Tibial nerve (tissue), 4 donors: ENCODE measurements around the gene LTV1.

Source experiments
- CTCF ChIP-seq, 5 experiments: fragments of 200-600 bp in 3 of 5; fragments of 450-650 bp in 2 of 5; sonication (generic) in 3 of 5; IDR thresholded peaks; one replicate each; pipeline ENCODE4 v1.5.1; 2016 to 2019; ENCODE audit warnings: antibody characterized with exemption in 5 of 5, mild to moderate bottlenecking in 3 of 5, moderate library complexity in 2 of 5
- EP300 ChIP-seq, 2 donors: sonication (generic); formaldehyde crosslinking; IDR thresholded peaks; one replicate each; pipeline ENCODE4 v1.6.1; 2017; ENCODE audit warnings: antibody characterized with exemption in 2 of 2, mild to moderate bottlenecking in 1 of 2
- POLR2A ChIP-seq, 2 donors: fragments of 450-650 bp; IDR thresholded peaks; one replicate each; pipeline ENCODE4 v1.6.1; 2017; ENCODE audit warnings: antibody characterized with exemption in 2 of 2, mild to moderate bottlenecking in 2 of 2, moderate library complexity in 2 of 2

- TF ChIP-seq POLR2A (IDR thresholded peaks at IDR 0.05), result no peak
- no peak for TF ChIP-seq CTCF (IDR thresholded peaks at IDR 0.05)
- no peak for TF ChIP-seq EP300 (IDR thresholded peaks at IDR 0.05)
Measured at GRCh38 chr6:143843677-143843999, 500 bp downstream of the LTV1 start.
